Neuron (in vitro differentiated cells): ENCODE results near the gene DLGAP3.

Experiments
- H2AFZ ChIP-seq: one replicate; pipeline ENCODE4 v1.6.1; 2013; ENCODE audit warnings: low read depth, mild to moderate bottlenecking, inconsistent platforms, low read length, moderate library complexity
- H3K27me3 ChIP-seq: one replicate; pipeline ENCODE4 v1.6.1; 2013; ENCODE audit warnings: low read length; ENCODE audit not compliant: insufficient read depth
- H3K36me3 ChIP-seq: one replicate; pipeline ENCODE4 v1.6.1; 2013; ENCODE audit warnings: low read length; ENCODE audit not compliant: insufficient read depth
- H3K4me1 ChIP-seq: one replicate; pipeline ENCODE4 v1.6.1; 2013; ENCODE audit warnings: low read length; ENCODE audit not compliant: insufficient read depth
- H3K4me3 ChIP-seq: 2 replicates; pipeline ENCODE4 v1.5.1; 2013; ENCODE audit warnings: mild to moderate bottlenecking, low read length, moderate library complexity
- H3K9me3 ChIP-seq: one replicate; pipeline ENCODE4 v1.6.1; 2013; ENCODE audit warnings: low read length

DLGAP3 gene

GRCh38 chr1:34845131-34845901 lies 84.1 kb downstream of the DLGAP3 start:
- H3K9me3 ChIP-seq = no peaks in the 10 kb centered on the region
- no peaks in the 10 kb centered on the region for H3K36me3 ChIP-seq
- peaks cover 56% of the 10 kb centered on the region for H3K4me1 ChIP-seq
- no peak overlapping the region for H3K4me3 ChIP-seq
- no peak overlapping the region for H2AFZ ChIP-seq
- H3K27me3 ChIP-seq = no peaks in the 10 kb centered on the region

- Histone ChIP-seq H3K4me1 (peaks cover 56% of the 10 kb centered on the region), H3K4me3 (no peak overlapping the region), H3K9me3 (no peaks in the 10 kb centered on the region), H3K27me3 (no peaks in the 10 kb centered on the region), H3K36me3 (no peaks in the 10 kb centered on the region), H2AFZ (no peak overlapping the region)
Observed at GRCh38 chr1:34844252-34844634, 85.2 kb downstream of the DLGAP3 start.

- no peaks in the 10 kb centered on the region for H3K36me3 ChIP-seq
- H3K27me3 ChIP-seq = no peaks in the 10 kb centered on the region
- peaks cover 56% of the 10 kb centered on the region for H3K4me1 ChIP-seq
- no peak overlapping the region for H3K4me3 ChIP-seq
- peak overlapping the region; percentile 11 for H2AFZ ChIP-seq
- no peaks in the 10 kb centered on the region for H3K9me3 ChIP-seq
Observed at GRCh38 chr1:34843392-34844251, 85.8 kb downstream of the DLGAP3 start.

GRCh38 chr1:34842952-34843371 lies 86.5 kb downstream of the DLGAP3 start:
- H3K4me3 ChIP-seq = no peak overlapping the region
- H2AFZ ChIP-seq = peak overlapping the region; percentile 11
- H3K9me3 ChIP-seq = no peaks in the 10 kb centered on the region
- H3K4me1 ChIP-seq = peaks cover 56% of the 10 kb centered on the region
- no peaks in the 10 kb centered on the region for H3K27me3 ChIP-seq
- no peaks in the 10 kb centered on the region for H3K36me3 ChIP-seq

GRCh38 chr1:34842073-34842472 lies 87.4 kb downstream of the DLGAP3 start:
- no peaks in the 10 kb centered on the region for H3K27me3 ChIP-seq
- peaks cover 50% of the 10 kb centered on the region for H3K4me1 ChIP-seq
- no peaks in the 10 kb centered on the region for H3K9me3 ChIP-seq
- H3K36me3 ChIP-seq = no peaks in the 10 kb centered on the region
- no peak overlapping the region for H3K4me3 ChIP-seq
- no peak overlapping the region for H2AFZ ChIP-seq

GRCh38 chr1:34840426-34840825 lies 89.0 kb downstream of the DLGAP3 start:
- H3K27me3 ChIP-seq = no peaks in the 10 kb centered on the region
- no peak overlapping the region for H2AFZ ChIP-seq
- peaks cover 39% of the 10 kb centered on the region for H3K4me1 ChIP-seq
- H3K36me3 ChIP-seq = no peaks in the 10 kb centered on the region
- H3K9me3 ChIP-seq = no peaks in the 10 kb centered on the region
- no peak overlapping the region for H3K4me3 ChIP-seq

GRCh38 chr1:34839526-34840305 lies 89.7 kb downstream of the DLGAP3 start:
- Histone ChIP-seq H3K36me3 (no peaks in the 10 kb centered on the region), H2AFZ (no peak overlapping the region), H3K4me3 (no peak overlapping the region), H3K27me3 (no peaks in the 10 kb centered on the region), H3K9me3 (no peaks in the 10 kb centered on the region), H3K4me1 (peaks cover 32% of the 10 kb centered on the region)

GRCh38 chr1:34833711-34834110 lies 95.7 kb downstream of the DLGAP3 start:
- peaks cover 6% of the 10 kb centered on the region for H3K4me1 ChIP-seq
- H3K36me3 ChIP-seq = no peaks in the 10 kb centered on the region
- no peak overlapping the region for H2AFZ ChIP-seq
- H3K9me3 ChIP-seq = no peaks in the 10 kb centered on the region
- no peak overlapping the region for H3K4me3 ChIP-seq
- H3K27me3 ChIP-seq = no peaks in the 10 kb centered on the region

GRCh38 chr1:34831721-34832246 lies 97.7 kb downstream of the DLGAP3 start:
- Histone ChIP-seq H3K27me3 (no peaks in the 10 kb centered on the region), H3K4me1 (peaks cover 6% of the 10 kb centered on the region), H2AFZ (no peak overlapping the region), H3K9me3 (no peaks in the 10 kb centered on the region), H3K36me3 (no peaks in the 10 kb centered on the region), H3K4me3 (no peak overlapping the region)

- H3K27me3 ChIP-seq = no peaks in the 10 kb centered on the region
- H3K36me3 ChIP-seq = no peaks in the 10 kb centered on the region
- no peak overlapping the region for H3K4me3 ChIP-seq
- no peak overlapping the region for H2AFZ ChIP-seq
- no peaks in the 10 kb centered on the region for H3K9me3 ChIP-seq
- H3K4me1 ChIP-seq = no peaks in the 10 kb centered on the region
Observed at GRCh38 chr1:34829250-34829649, 100.2 kb downstream of the DLGAP3 start.

- H3K4me3 ChIP-seq = no peak overlapping the region
- H3K4me1 ChIP-seq = no peaks in the 10 kb centered on the region
- H3K9me3 ChIP-seq = peaks cover 2% of the 10 kb centered on the region
- H2AFZ ChIP-seq = no peak overlapping the region
- H3K36me3 ChIP-seq = no peaks in the 10 kb centered on the region
- H3K27me3 ChIP-seq = no peaks in the 10 kb centered on the region
Observed at GRCh38 chr1:34828611-34829010, 100.8 kb downstream of the DLGAP3 start.

- Histone ChIP-seq H3K9me3 (peaks cover 2% of the 10 kb centered on the region), H3K4me1 (no peaks in the 10 kb centered on the region), H3K27me3 (no peaks in the 10 kb centered on the region), H3K36me3 (no peaks in the 10 kb centered on the region), H2AFZ (no peak overlapping the region), H3K4me3 (no peak overlapping the region)
Observed at GRCh38 chr1:34827341-34827941, 102.0 kb downstream of the DLGAP3 start.
